DOHH2 (cell line): ENCODE measurements around the gene RBFOX2.
A peak's percentile ranks its signal among the peaks of the same experiment; 100 is the strongest.

ENCODE experiments used
- H3F3A ChIP-seq: fragments of 200-600 bp; sonication (generic), shearing (Covaris generic); 2 replicates; pipeline ENCODE4 v1.6.0; 2016; ENCODE audit warnings: antibody characterized with exemption, mild to moderate bottlenecking; ENCODE audit not compliant: control insufficient read depth, insufficient read depth
- H3K27ac ChIP-seq: fragments of 200-600 bp; sonication (generic); 2 replicates; pipeline ENCODE4 v1.5.1; 2014; ENCODE audit warnings: low read depth, mild to moderate bottlenecking, low read length, moderate library complexity
- H3K27me3 ChIP-seq: fragments of 200-600 bp; sonication (generic); 2 replicates; pipeline ENCODE4 v1.6.1; 2014; ENCODE audit warnings: mild to moderate bottlenecking, low read length, mixed read lengths; ENCODE audit not compliant: control insufficient read depth
- H3K36me3 ChIP-seq: fragments of 200-600 bp; sonication (generic); 2 replicates; pipeline ENCODE4 v1.6.1; 2014; ENCODE audit warnings: mild to moderate bottlenecking, low read length, moderate library complexity, mixed read lengths; ENCODE audit not compliant: control insufficient read depth
- H3K4me1 ChIP-seq: fragments of 200-600 bp; sonication (generic); 2 replicates; pipeline ENCODE4 v1.6.1; 2014; ENCODE audit warnings: mild to moderate bottlenecking, low read length, mixed read lengths; ENCODE audit not compliant: control insufficient read depth
- H3K4me2 ChIP-seq: fragments of 200-600 bp; sonication (generic); 2 replicates; pipeline ENCODE4 v1.6.0; 2014; ENCODE audit warnings: mild to moderate bottlenecking, low read length, moderate library complexity
- H3K4me3 ChIP-seq: fragments of 200-600 bp; sonication (generic); 2 replicates; pipeline ENCODE4 v1.5.1; 2014; ENCODE audit warnings: mild to moderate bottlenecking, low read length, mixed read lengths
- H3K79me2 ChIP-seq: fragments of 200-600 bp; sonication (generic); 2 replicates; pipeline ENCODE4 v1.6.1; 2014; ENCODE audit warnings: mild to moderate bottlenecking, low read length, mixed read lengths; ENCODE audit not compliant: control insufficient read depth
- H3K9me2 ChIP-seq: fragments of 200-600 bp; sonication (generic); replicated peaks from 2 replicates; pipeline ENCODE4 v1.6.1; 2014; ENCODE audit warnings: mild to moderate bottlenecking, low read length, mixed read lengths; ENCODE audit not compliant: control insufficient read depth
- H3K9me3 ChIP-seq: fragments of 200-600 bp; sonication (generic); 2 replicates; pipeline ENCODE4 v1.6.1; 2014; ENCODE audit warnings: antibody characterized with exemption, low read length, mixed read lengths; ENCODE audit not compliant: control insufficient read depth, insufficient read depth
- H4K20me1 ChIP-seq: fragments of 200-600 bp; sonication (generic); 2 replicates; pipeline ENCODE4 v1.6.0; 2014; ENCODE audit warnings: low read depth, mild to moderate bottlenecking, antibody characterized with exemption, low read length, moderate library complexity; ENCODE audit not compliant: control insufficient read depth, insufficient read depth
- EZH2phosphoT487 ChIP-seq: fragments of 200-600 bp; sonication (generic); IDR thresholded peaks from 2 replicates; pipeline ENCODE4 v1.6.1; 2017; ENCODE audit warnings: borderline replicate concordance, mild to moderate bottlenecking, antibody characterized with exemption, low read length, moderate library complexity, mixed read lengths
- TF ChIP-seq, protein P1 (sequence below): fragments of 200-600 bp; sonication (generic); IDR thresholded peaks from one replicate; pipeline ENCODE4 v1.5.1; 2014; ENCODE audit warnings: antibody characterized with exemption, mild to moderate bottlenecking, low read depth, low read length; ENCODE audit not compliant: poor library complexity, severe bottlenecking

RBFOX2 gene

DNA sequence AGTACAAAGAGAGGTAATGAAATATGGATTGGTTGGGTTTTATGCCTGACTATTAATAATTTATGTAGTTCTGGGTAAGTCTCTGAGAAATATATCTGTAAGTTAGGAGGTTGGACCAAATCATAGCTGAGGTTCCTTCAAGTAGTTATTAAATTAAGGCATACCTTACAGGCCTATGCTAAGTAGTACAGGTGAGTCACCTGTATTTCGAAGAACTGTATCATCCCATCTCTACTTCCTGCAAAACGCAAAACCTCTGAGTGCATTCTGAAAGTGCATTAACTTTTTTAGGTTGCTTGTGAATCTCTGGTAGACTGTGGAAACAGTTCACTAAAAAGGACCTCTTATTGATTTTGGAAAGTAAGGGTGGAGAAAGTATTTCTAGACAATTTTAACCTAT lies 273.9 kb downstream of the RBFOX2 start:
- TF ChIP-seq, protein P1, sequence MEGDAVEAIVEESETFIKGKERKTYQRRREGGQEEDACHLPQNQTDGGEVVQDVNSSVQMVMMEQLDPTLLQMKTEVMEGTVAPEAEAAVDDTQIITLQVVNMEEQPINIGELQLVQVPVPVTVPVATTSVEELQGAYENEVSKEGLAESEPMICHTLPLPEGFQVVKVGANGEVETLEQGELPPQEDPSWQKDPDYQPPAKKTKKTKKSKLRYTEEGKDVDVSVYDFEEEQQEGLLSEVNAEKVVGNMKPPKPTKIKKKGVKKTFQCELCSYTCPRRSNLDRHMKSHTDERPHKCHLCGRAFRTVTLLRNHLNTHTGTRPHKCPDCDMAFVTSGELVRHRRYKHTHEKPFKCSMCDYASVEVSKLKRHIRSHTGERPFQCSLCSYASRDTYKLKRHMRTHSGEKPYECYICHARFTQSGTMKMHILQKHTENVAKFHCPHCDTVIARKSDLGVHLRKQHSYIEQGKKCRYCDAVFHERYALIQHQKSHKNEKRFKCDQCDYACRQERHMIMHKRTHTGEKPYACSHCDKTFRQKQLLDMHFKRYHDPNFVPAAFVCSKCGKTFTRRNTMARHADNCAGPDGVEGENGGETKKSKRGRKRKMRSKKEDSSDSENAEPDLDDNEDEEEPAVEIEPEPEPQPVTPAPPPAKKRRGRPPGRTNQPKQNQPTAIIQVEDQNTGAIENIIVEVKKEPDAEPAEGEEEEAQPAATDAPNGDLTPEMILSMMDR = no peak
- TF ChIP-seq EZH2phosphoT487 = no peak
- peaks cover 99% of the 10 kb centered on the region for H3K4me1 ChIP-seq
- peaks cover 28% of the 10 kb centered on the region for H3K79me2 ChIP-seq
- H3K4me2 ChIP-seq = peak overlapping the region; percentile 95
- peak overlapping the region; percentile 100 for H3K27ac ChIP-seq
- peaks cover 65% of the 10 kb centered on the region for H3F3A ChIP-seq
- H3K4me3 ChIP-seq = peak overlapping the region; percentile 73
- H3K9me3 ChIP-seq = no peaks in the 10 kb centered on the region
- no peaks in the 10 kb centered on the region for H3K9me2 ChIP-seq
- no peaks in the 10 kb centered on the region for H4K20me1 ChIP-seq
- no peaks in the 10 kb centered on the region for H3K27me3 ChIP-seq
- H3K36me3 ChIP-seq = peaks cover 66% of the 10 kb centered on the region

DNA sequence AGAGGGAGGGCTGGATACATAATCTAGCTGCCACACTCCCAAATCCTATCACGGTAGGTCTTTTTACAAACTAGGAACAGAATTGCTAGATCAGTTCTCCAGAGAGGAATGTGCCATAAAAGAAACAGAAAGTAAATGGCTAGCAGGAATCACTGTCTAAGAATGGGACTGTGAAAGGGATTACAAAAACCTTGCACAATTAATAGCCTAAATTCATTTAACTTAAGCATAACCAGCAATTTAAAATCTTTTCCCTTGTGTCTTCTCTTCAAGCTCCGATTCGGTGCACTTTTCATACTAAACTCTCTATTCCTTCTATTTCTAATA lies 275.8 kb downstream of the RBFOX2 start:
- TF ChIP-seq, protein P1 = no peak

DNA sequence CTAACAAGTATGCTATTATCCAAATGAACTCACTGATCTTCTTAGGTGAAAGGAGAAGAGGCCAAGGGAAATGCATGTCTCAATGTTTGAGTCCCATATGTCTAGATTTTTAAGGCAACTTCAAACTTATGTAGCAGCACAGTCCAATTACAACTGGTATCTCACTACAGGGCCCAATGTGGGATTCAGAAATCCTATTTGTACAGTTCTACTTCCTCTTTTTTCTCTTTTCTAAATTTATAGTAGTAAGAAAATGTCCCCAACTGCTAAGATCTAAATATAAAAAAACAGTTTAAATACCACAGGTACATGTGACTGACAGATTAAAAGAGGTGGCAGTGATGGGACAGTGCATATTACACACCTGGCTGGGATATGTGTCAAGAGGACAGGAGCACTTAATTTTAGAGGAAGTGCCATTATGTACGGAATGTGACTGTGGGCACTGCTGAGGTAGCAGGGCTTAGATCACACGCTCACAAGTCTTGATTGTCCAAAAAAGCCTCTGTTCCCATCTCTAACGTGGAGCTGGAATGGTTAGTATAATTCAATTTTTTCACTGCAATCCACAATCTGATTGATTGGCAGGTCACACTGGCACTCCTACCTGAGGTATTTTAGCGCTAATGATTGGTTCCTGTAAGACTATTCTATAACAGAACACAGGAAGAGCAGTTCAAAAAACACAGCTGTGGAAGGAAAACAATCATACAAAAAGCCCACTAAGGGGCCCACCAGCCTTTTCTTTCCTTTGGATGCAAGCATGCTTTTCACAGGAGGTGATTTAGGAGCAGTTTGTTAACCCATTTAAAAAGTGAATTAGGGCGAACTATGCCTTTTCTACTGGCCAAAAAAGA lies 276.4 kb downstream of the RBFOX2 start:
- Histone ChIP-seq H3K79me2 (peaks cover 53% of the 10 kb centered on the region), H4K20me1 (no peaks in the 10 kb centered on the region), H3K27ac (peak overlapping the region; percentile 100), H3K4me2 (peak overlapping the region; percentile 95), H3K4me3 (peak overlapping the region; percentile 73), H3F3A (peaks cover 75% of the 10 kb centered on the region), H3K9me2 (no peaks in the 10 kb centered on the region), H3K27me3 (no peaks in the 10 kb centered on the region), H3K9me3 (no peaks in the 10 kb centered on the region), H3K36me3 (peaks cover 56% of the 10 kb centered on the region), H3K4me1 (peaks cover 99% of the 10 kb centered on the region)
- TF ChIP-seq, protein P1 = peak; percentile 22
- TF ChIP-seq EZH2phosphoT487 = no peak

More for the DNA sequence above, 275.8 kb downstream of the RBFOX2 start:
- Histone ChIP-seq H3K9me3 (no peaks in the 10 kb centered on the region), H3K4me2 (peak overlapping the region; percentile 95), H3K36me3 (peaks cover 59% of the 10 kb centered on the region), H3K4me3 (peak overlapping the region; percentile 73), H4K20me1 (no peaks in the 10 kb centered on the region), H3F3A (peaks cover 78% of the 10 kb centered on the region), H3K27ac (peak overlapping the region; percentile 100), H3K79me2 (peaks cover 47% of the 10 kb centered on the region), H3K9me2 (no peaks in the 10 kb centered on the region), H3K27me3 (no peaks in the 10 kb centered on the region), H3K4me1 (peaks cover 99% of the 10 kb centered on the region)
